GM12878 (cell line): ENCODE measurements around the gene ULK4. TPM values are rescaled to one million over a fixed set of nuclear protein-coding genes. Genes with fewer than 3 reads are reported as not detected.

Source experiments
- ATAC-seq: fragments of 200-7000 bp; cut with Tn5 transposase; 3 replicates; pipeline ENCODE4 v1.9.1; 2020; ENCODE audit warnings: mild to moderate bottlenecking, moderate library complexity
- BruUV-seq: library from RNA; stranded (reverse); fragments of 400-500 nt; replicated peaks from 2 replicates; lab custom pipeline; 2021; lab: Mats Ljungman, UMichigan
- CTCF ChIA-PET: fragments of 300-600 bp; sonication (Branson Sonifier 250); formaldehyde crosslinking; extraction: SDS; loops from one replicate; lab custom pipeline; 2021; ENCODE audit warnings: inconsistent platforms; lab: Yijun Ruan, JAX
- POLR2A ChIA-PET: fragments of 350-600 bp; formaldehyde crosslinking; extraction: SDS; loops from one replicate; lab custom pipeline; 2021; ENCODE audit warnings: inconsistent platforms; lab: Charles Lee
- RAD21 ChIA-PET: fragments of 300-600 bp; sonication (Branson Sonifier 250); formaldehyde crosslinking; loops from one replicate; lab custom pipeline; 2023; ENCODE audit warnings: antibody characterized with exemption; ENCODE audit not compliant: unreplicated experiment; lab: Charles Lee
- SMC1A ChIA-PET: fragments of 300-600 bp; sonication (Branson Sonifier 250); formaldehyde crosslinking; loops from one replicate; lab custom pipeline; 2023; ENCODE audit not compliant: unreplicated experiment, uncharacterized antibody; lab: Charles Lee
- DNase-seq: peaks from one replicate; pipeline ENCODE4 v3.0.0-alpha.2; 2011; ENCODE audit warnings: low read depth, low spot score
- FAIRE-seq: peaks from 3 replicates; lab custom pipeline; 2011; peaks lifted over from hg19 to GRCh38; lab: Jason Lieb, UNC
- H2AFZ ChIP-seq: 2 replicates; pipeline ENCODE4 v1.6.0; 2011; ENCODE audit warnings: low read depth, low read length, control low read depth; ENCODE audit not compliant: control insufficient read depth
- H3K27ac ChIP-seq: 2 replicates; pipeline ENCODE4 v1.5.1; 2011; ENCODE audit warnings: control low read depth; ENCODE audit not compliant: control insufficient read depth, insufficient read depth
- H3K27me3 ChIP-seq, 2 experiments: replicated peaks in 1 of 2; 2 replicates each; pipeline versions ENCODE4 v1.6.0 to v1.6.1; 2011; ENCODE audit warnings: low read length in 1 of 2; ENCODE audit not compliant: control insufficient read depth in 2 of 2, insufficient read depth in 2 of 2
- H3K36me3 ChIP-seq, 2 experiments: 2 replicates each; pipeline ENCODE4 v1.5.1; 2011; ENCODE audit warnings: low read length in 1 of 2; ENCODE audit not compliant: control insufficient read depth in 2 of 2, insufficient read depth in 2 of 2
- H3K4me1 ChIP-seq: 2 replicates; pipeline ENCODE4 v1.6.1; 2011; ENCODE audit warnings: mild to moderate bottlenecking, low read length, moderate library complexity, mixed read lengths; ENCODE audit not compliant: control insufficient read depth, insufficient read depth
- H3K4me2 ChIP-seq: 2 replicates; pipeline ENCODE4 v1.6.0; 2011; ENCODE audit warnings: control low read depth; ENCODE audit not compliant: control insufficient read depth, insufficient read depth
- H3K4me3 ChIP-seq: fragments of 200-600 bp; sonication (generic); 2 replicates; pipeline ENCODE4 v1.5.1; 2016
- H3K79me2 ChIP-seq: 2 replicates; pipeline ENCODE4 v1.6.0; 2011; ENCODE audit warnings: low read length; ENCODE audit not compliant: control insufficient read depth, insufficient read depth
- H3K9ac ChIP-seq: 2 replicates; pipeline ENCODE4 v1.8.0; 2011; ENCODE audit warnings: low read length, control low read depth, mixed read lengths; ENCODE audit not compliant: control insufficient read depth, insufficient read depth
- H3K9me3 ChIP-seq: replicated peaks from 3 replicates; pipeline ENCODE4 v1.5.1; 2011; ENCODE audit warnings: mild to moderate bottlenecking, low read length; ENCODE audit not compliant: control insufficient read depth, insufficient read depth
- H4K20me1 ChIP-seq: 2 replicates; pipeline ENCODE4 v1.6.0; 2011; ENCODE audit not compliant: control insufficient read depth, insufficient read depth
- CEBPB ChIP-seq, 2 experiments: fragments of 150-350 bp in 1 of 2; IDR thresholded peaks; 2 replicates each; pipeline ENCODE4 v1.6.1; 2012 to 2014; ENCODE audit warnings: low read depth in 2 of 2, low read length in 2 of 2, borderline replicate concordance in 1 of 2, inconsistent platforms in 1 of 2
- GATAD2B ChIP-seq: fragments of 450-650 bp; conservative IDR thresholded peaks from 2 replicates; pipeline ENCODE4 v1.6.1; 2017; ENCODE audit warnings: low read depth, mild to moderate bottlenecking, moderate library complexity
- MYC ChIP-seq: IDR thresholded peaks from 2 replicates; pipeline ENCODE4 v1.6.1; 2011; ENCODE audit warnings: mild to moderate bottlenecking, low read length, moderate library complexity, inconsistent platforms; ENCODE audit not compliant: insufficient read depth, insufficient replicate concordance, insufficient read length, severe bottlenecking
- NR2C1 ChIP-seq: fragments of 450-650 bp; IDR thresholded peaks from 2 replicates; pipeline ENCODE4 v1.6.1; 2017; ENCODE audit warnings: antibody characterized with exemption, mild to moderate bottlenecking, moderate library complexity
- POLR2A ChIP-seq: IDR thresholded peaks from 2 replicates; pipeline ENCODE4 v1.6.1; 2011; ENCODE audit warnings: low read depth, mild to moderate bottlenecking, low read length
- RUNX3 ChIP-seq: IDR thresholded peaks from 2 replicates; pipeline ENCODE4 v1.6.1; 2012; ENCODE audit warnings: low read length, inconsistent platforms
- SP1 ChIP-seq: IDR thresholded peaks from one replicate; pipeline ENCODE4 v1.6.1; 2011; ENCODE audit warnings: low read depth, low read length
- SREBF1 ChIP-seq: IDR thresholded peaks from 2 replicates; pipeline ENCODE4 v1.6.1; 2012; ENCODE audit warnings: mild to moderate bottlenecking, low read length
- SRF ChIP-seq, 2 experiments: IDR thresholded peaks; 2 replicates each; pipeline ENCODE4 v1.6.1; 2011; ENCODE audit warnings: low read depth in 2 of 2, low read length in 2 of 2, mild to moderate bottlenecking in 1 of 2, moderate library complexity in 1 of 2
- WGBS: methylation state at CpG from one replicate; pipeline ENCODE4 v1.1.6; 2016; ENCODE audit warnings: low lambda C conversion rate; ENCODE audit not compliant: insufficient replicate concordance, insufficient coverage; ENCODE audit errors: missing lambda C conversion rate; 5-methylcytosine and 5-hydroxymethylcytosine counted together
- in situ Hi-C: fragments of 300-500 bp; cut with MboI; formaldehyde crosslinking; loops from 9 replicates; pipeline ENCODE4 v1.14.3; 2018; ENCODE audit warnings: mixed read lengths
- intact Hi-C: fragments of 100-400 bp; cut with micrococcal nuclease; formaldehyde crosslinking; loops from one replicate; pipeline ENCODE4 v1.14.2; 2022; ENCODE audit not compliant: unreplicated experiment
- polyA plus RNA-seq, 11 experiments: library from polyadenylated mRNA; depleted of rRNA in 4 of 11; unstranded in 6 of 11; stranded (reverse) in 5 of 11; fragments of >200 nt; fragmentation: Nextera tagmentation in 4 of 11; fragmentation: Illumina TruSeq in 1 of 11; extraction: Ambion mirVana in 4 of 11; extraction: Trizol in 1 of 11; gene quantifications; 1 replicate in 1 of 11; 2 replicates in 10 of 11; pipeline versions ENCODE4 v1.2.1 to v1.2.3, GENCODE V29; 2011 to 2016; ENCODE audit warnings: inconsistent platforms in 2 of 11, missing spikeins in 2 of 11, low read depth in 1 of 11
- total RNA-seq, 4 experiments: library from RNA; depleted of rRNA in 3 of 4; stranded (reverse); fragments of >200 nt in 3 of 4; fragmentation: Illumina TruSeq in 1 of 4; extraction: Trizol in 1 of 4; gene quantifications; 2 replicates each; pipeline versions ENCODE4 v1.2.1 to v1.2.3, GENCODE V29; 2013 to 2021
- TF ChIP-seq, protein P1 (sequence below): IDR thresholded peaks from 2 replicates; pipeline ENCODE4 v1.6.1; 2012; ENCODE audit warnings: low read depth, low read length, improper control_type of control experiment
- TF ChIP-seq, protein P2 (sequence below): fragments of 450-650 bp; IDR thresholded peaks from 2 replicates; pipeline ENCODE4 v1.6.1; 2017; ENCODE audit warnings: mild to moderate bottlenecking, low read depth, inconsistent platforms; ENCODE audit not compliant: poor library complexity, severe bottlenecking

Gene ULK4
- total and polyA plus RNA-seq, 10 of the 15 experiments (the other 5 are each of a cell fraction or from before 2014, with no cell fraction given), result 3.5 to 7.6 (median 6.3) TPM

DNA sequence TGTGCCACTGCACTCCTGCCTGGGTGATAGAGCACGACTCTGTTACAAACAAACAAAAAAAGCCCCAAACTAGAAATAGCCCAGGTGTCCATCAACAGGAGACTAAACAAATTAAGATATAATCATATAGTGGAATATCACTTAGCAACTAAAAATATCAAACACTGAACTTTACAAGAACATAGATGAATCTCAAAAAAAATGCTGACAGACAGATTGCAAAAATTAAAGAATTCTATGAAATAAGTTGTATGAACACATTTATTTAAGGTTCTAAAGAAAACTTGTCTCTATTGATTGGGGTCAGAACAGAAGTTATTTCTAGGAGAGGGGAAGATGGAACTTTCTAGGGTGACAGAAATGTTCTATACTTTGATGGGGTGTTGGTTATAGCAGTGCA, 494.4 kb downstream of the ULK4 start:
- TF ChIP-seq CEBPB (IDR thresholded peaks at IDR 0.05; ENCODE audit: borderline replicate concordance in 1 of 2, low read depth in 2 of 2, low read length in 2 of 2), result no peak
- TF ChIP-seq RUNX3, result no peak
- TF ChIP-seq SRF (IDR thresholded peaks at IDR 0.05; ENCODE audit: low read depth in 2 of 2, low read length in 2 of 2), result no peak
- TF ChIP-seq NR2C1, result no peak
- TF ChIP-seq, protein P1, sequence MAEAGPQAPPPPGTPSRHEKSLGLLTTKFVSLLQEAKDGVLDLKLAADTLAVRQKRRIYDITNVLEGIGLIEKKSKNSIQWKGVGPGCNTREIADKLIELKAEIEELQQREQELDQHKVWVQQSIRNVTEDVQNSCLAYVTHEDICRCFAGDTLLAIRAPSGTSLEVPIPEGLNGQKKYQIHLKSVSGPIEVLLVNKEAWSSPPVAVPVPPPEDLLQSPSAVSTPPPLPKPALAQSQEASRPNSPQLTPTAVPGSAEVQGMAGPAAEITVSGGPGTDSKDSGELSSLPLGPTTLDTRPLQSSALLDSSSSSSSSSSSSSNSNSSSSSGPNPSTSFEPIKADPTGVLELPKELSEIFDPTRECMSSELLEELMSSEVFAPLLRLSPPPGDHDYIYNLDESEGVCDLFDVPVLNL, result no peak
- no peak for TF ChIP-seq SREBF1
- TF ChIP-seq POLR2A, result no peak
- TF ChIP-seq MYC, result no peak
- no peak for TF ChIP-seq GATAD2B
- TF ChIP-seq SP1, result no peak
- TF ChIP-seq, protein P2, sequence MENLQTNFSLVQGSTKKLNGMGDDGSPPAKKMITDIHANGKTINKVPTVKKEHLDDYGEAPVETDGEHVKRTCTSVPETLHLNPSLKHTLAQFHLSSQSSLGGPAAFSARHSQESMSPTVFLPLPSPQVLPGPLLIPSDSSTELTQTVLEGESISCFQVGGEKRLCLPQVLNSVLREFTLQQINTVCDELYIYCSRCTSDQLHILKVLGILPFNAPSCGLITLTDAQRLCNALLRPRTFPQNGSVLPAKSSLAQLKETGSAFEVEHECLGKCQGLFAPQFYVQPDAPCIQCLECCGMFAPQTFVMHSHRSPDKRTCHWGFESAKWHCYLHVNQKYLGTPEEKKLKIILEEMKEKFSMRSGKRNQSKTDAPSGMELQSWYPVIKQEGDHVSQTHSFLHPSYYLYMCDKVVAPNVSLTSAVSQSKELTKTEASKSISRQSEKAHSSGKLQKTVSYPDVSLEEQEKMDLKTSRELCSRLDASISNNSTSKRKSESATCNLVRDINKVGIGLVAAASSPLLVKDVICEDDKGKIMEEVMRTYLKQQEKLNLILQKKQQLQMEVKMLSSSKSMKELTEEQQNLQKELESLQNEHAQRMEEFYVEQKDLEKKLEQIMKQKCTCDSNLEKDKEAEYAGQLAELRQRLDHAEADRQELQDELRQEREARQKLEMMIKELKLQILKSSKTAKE, result no peak

More for the DNA sequence above, 494.4 kb downstream of the ULK4 start:
- ATAC-seq, result no peak
- H2AFZ ChIP-seq, result no peak overlapping the region
- H3K36me3 ChIP-seq, result no peaks in the 10 kb centered on the region
- BruUV-seq, result no TSS peak
- no peak for DNase-seq
- H3K9me3 ChIP-seq, result no peaks in the 10 kb centered on the region; the same call in 2 of the 3 replicates
- ChIA-PET RAD21 (no interaction called here), SMC1A (no interaction called here), CTCF (no interaction called here), POLR2A (no interaction called here)
- H3K27me3 ChIP-seq, result no peaks in the 10 kb centered on the region; a peak in 1 of 4 replicates
- H4K20me1 ChIP-seq, result no peaks in the 10 kb centered on the region
- H3K27ac ChIP-seq, result no peak overlapping the region
- no peaks in the 10 kb centered on the region for H3K4me1 ChIP-seq
- intact Hi-C loops, result no loop called here
- 25% methylated on average over 1 of the region's 1 CpG for WGBS
- in situ Hi-C loops, result no loop called here
- FAIRE-seq, result no peak
- H3K79me2 ChIP-seq, result no peaks in the 10 kb centered on the region
- no peak overlapping the region for H3K4me2 ChIP-seq
- H3K9ac ChIP-seq, result no peak overlapping the region
- no peak overlapping the region for H3K4me3 ChIP-seq
